Nephron (organoid): ENCODE measurements around the gene ANKRD44.

Experiments used
- H3K27ac Mint-ChIP-seq, 3 experiments: 2 replicates each; pipeline ENCODE4 v1.8.0; 2020; ENCODE audit warnings: mixed read lengths in 3 of 3, mild to moderate bottlenecking in 2 of 3, moderate library complexity in 1 of 3
- H3K27me3 Mint-ChIP-seq: 2 replicates; pipeline ENCODE4 v1.8.0; 2021; ENCODE audit warnings: low read depth, mild to moderate bottlenecking, moderate library complexity, mixed read lengths
- H3K36me3 Mint-ChIP-seq: 2 replicates; pipeline ENCODE4 v1.8.0; 2020; ENCODE audit warnings: low read depth, mixed read lengths
- H3K4me1 Mint-ChIP-seq: 2 replicates; pipeline ENCODE4 v1.8.0; 2020; ENCODE audit warnings: mixed read lengths
- H3K4me3 Mint-ChIP-seq, 3 experiments: 2 replicates each; pipeline ENCODE4 v1.8.0; 2020; ENCODE audit warnings: mild to moderate bottlenecking in 3 of 3, mixed read lengths in 3 of 3, moderate library complexity in 2 of 3
- H3K9me3 Mint-ChIP-seq: 2 replicates; pipeline ENCODE4 v1.8.0; 2020; ENCODE audit warnings: mixed read lengths
- TF ChIP-seq, protein P1 (sequence below), 3 experiments: fragments of 200-600 bp; sonication (generic); IDR thresholded peaks; one replicate each; pipeline ENCODE4 v1.5.0; 2021; ENCODE audit warnings: antibody characterized with exemption in 3 of 3; ENCODE audit not compliant: unreplicated experiment in 3 of 3

ANKRD44 gene

DNA sequence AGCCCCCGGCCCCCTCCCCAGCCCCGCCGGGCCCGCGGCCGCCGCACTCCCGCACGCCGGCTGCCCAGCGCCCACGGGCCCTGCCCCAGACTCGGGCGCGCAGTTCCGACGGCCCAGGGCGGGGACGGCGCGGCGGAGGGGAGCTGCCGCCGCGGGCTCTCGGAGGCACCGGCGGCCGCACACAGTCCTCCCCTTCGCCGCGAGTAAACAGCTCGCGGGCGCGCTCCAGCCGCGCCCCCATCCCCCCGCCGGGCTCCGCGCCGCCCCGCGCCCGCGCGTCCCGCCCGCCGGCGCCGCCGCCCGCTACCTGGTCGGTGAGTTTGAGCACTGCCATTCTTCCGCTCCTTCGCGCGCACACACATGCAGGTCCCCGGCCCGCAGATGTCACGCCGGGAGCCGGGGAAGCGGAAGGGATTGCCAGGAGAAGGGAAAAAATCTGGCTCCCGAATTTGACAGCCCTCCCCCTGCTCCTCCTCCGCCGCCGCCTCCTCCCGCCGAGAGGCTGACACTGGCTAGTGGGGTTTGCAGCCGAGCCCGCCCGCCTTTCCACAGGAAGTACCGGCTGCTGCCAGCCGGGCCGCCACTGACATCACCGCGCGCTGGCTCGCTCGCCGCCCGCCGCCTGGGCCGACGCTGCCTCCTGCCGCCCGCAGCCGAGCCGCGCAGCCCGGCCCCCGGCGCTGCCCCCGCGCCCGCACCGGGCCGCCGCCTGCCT, at the start of gene ANKRD44:
Gene ANKRD44, minus strand, starts transcription at position 510 of the 715 bp plus-strand sequence. Its CDS starts 176 bp downstream, at position 334.
- Mint-ChIP-seq H3K27me3 (peaks cover 24% of the 10 kb centered on the region), H3K27ac (peak within 1 kb of the TSS; percentile 39 to 89 (median 85)), H3K36me3 (no peaks in the 10 kb centered on the region), H3K9me3 (no peaks in the 10 kb centered on the region), H3K4me3 (peak within 1 kb of the TSS; percentile 93 to 98 (median 96)), H3K4me1 (peaks cover 33% of the 10 kb centered on the region)
- TF ChIP-seq, protein P1, sequence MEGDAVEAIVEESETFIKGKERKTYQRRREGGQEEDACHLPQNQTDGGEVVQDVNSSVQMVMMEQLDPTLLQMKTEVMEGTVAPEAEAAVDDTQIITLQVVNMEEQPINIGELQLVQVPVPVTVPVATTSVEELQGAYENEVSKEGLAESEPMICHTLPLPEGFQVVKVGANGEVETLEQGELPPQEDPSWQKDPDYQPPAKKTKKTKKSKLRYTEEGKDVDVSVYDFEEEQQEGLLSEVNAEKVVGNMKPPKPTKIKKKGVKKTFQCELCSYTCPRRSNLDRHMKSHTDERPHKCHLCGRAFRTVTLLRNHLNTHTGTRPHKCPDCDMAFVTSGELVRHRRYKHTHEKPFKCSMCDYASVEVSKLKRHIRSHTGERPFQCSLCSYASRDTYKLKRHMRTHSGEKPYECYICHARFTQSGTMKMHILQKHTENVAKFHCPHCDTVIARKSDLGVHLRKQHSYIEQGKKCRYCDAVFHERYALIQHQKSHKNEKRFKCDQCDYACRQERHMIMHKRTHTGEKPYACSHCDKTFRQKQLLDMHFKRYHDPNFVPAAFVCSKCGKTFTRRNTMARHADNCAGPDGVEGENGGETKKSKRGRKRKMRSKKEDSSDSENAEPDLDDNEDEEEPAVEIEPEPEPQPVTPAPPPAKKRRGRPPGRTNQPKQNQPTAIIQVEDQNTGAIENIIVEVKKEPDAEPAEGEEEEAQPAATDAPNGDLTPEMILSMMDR (IDR thresholded peaks at IDR 0.05; ENCODE audit: unreplicated experiment in 3 of 3): peak; percentile 22 to 34 (median 32)

DNA sequence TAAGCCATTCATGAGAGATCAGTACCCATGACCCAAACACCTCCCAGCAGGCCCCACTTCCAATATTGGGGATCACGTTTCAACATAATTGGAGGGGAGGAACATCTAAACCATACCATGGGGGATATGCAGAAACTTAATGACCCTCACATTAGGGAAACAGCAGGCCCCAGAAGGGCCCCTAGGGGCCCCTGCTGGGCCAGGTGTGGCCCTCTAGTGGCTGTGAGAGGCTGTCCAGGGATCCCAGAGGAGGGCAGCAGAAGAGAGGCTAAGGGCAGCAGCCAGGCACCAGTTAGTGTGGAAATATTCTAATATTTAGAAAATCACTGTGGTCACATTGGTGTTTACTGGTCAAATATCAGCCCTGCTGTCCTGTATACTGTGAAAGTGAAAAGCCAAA, 49.3 kb upstream of the ANKRD44 start:
- Mint-ChIP-seq H3K27me3 (no peaks in the 10 kb centered on the region), H3K36me3 (no peaks in the 10 kb centered on the region), H3K9me3 (no peaks in the 10 kb centered on the region), H3K4me1 (peaks cover 5% of the 10 kb centered on the region), H3K27ac (no peak overlapping the region), H3K4me3 (no peak overlapping the region)
- TF ChIP-seq, protein P1 (IDR thresholded peaks at IDR 0.05; ENCODE audit: unreplicated experiment in 3 of 3): no peak

DNA sequence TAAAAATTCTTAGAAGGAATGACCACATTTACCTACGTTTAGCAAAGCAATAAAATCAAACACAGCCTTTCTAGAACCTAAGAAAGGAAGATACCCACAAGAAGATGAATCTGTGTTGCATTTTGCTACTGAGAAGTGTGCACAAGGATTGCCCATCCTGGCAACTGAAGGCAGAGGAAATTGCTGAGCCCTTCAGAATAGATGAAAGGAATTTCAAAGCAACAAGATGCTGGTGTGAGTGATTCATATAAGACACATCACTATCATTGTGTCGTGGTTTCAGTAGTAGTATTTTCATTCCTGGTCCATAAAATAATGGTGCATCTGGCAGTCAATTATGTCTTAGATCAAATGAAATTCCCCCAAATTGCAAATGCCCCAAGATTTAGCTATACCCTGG, 48.4 kb upstream of the ANKRD44 start:
- Mint-ChIP-seq H3K4me3 (no peak overlapping the region), H3K27ac (no peak overlapping the region), H3K36me3 (no peaks in the 10 kb centered on the region), H3K4me1 (peaks cover 5% of the 10 kb centered on the region), H3K27me3 (no peaks in the 10 kb centered on the region), H3K9me3 (no peaks in the 10 kb centered on the region)
- TF ChIP-seq, protein P1 (IDR thresholded peaks at IDR 0.05; ENCODE audit: unreplicated experiment in 3 of 3): no peak

DNA sequence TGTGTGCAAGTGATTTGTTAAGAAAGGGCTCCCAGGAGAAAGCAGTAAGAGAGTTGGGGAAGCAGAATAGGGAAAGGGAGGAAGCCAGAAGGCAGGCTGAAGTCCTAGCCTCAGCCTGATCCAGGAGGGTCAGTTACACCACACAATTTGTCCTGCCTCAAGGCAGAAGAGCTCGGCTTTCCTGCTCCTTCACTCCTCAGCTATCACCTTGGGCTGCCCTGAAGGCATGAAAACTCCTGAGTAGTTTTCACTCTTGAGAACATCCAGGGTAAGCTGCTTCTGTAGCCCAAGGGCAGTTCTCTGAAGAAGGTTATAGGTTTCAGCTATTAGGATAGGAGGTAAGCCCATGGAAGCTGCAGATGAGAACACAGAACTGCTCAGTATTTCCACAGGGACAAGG, 47.4 kb upstream of the ANKRD44 start:
- Mint-ChIP-seq H3K27me3 (no peaks in the 10 kb centered on the region), H3K36me3 (no peaks in the 10 kb centered on the region), H3K27ac (no peak overlapping the region), H3K9me3 (no peaks in the 10 kb centered on the region), H3K4me1 (peaks cover 5% of the 10 kb centered on the region), H3K4me3 (no peak overlapping the region)
- TF ChIP-seq, protein P1 (IDR thresholded peaks at IDR 0.05; ENCODE audit: unreplicated experiment in 3 of 3): no peak

DNA sequence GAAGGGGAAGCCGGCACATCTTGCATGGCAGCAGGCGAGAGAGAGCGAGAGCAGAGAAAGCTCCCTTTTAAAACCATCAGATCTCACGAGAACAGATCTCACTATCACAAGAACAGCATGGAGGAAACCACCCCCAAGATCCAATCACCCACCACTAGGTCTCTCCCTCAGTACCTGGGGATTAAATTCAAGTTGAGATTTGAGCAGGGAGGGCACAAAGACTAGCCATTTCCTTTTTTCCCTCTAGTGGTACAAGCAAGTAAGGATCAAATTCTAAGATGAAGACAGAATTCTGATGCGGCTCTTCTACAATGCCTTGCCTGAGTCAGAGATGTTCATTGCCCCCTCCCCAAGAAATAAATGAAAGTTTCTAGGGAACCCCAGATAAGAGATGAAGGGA, 45.6 kb upstream of the ANKRD44 start:
- no peaks in the 10 kb centered on the region for H3K36me3 Mint-ChIP-seq
- H3K4me1 Mint-ChIP-seq: peaks cover 5% of the 10 kb centered on the region
- H3K27me3 Mint-ChIP-seq: no peaks in the 10 kb centered on the region
- no peak overlapping the region for H3K4me3 Mint-ChIP-seq
- TF ChIP-seq, protein P1 (IDR thresholded peaks at IDR 0.05; ENCODE audit: unreplicated experiment in 3 of 3): peak; percentile 31 to 41 (median 40)
- H3K27ac Mint-ChIP-seq: peak overlapping the region in 1 of 3 experiments; percentile 16
- no peaks in the 10 kb centered on the region for H3K9me3 Mint-ChIP-seq

DNA sequence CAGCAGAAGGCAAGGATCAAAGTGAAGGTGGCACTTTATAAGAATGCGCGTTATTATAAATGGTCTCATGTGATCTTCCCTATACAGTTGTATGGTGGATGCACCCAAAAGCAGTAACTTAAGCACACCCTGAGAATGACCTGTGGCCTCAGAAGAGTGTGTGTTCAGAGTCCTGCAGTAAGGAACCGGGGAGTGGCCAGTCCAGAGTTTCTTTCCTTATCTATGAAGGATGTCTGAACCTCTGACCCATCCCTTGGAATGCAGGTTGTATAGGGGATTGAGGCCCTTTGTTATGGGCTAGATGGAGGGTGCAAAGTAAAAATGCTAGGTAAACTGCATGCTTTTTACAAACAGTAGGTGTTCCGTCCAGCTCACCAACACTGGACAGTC, 43.6 kb upstream of the ANKRD44 start:
- Mint-ChIP-seq H3K36me3 (no peaks in the 10 kb centered on the region), H3K27me3 (no peaks in the 10 kb centered on the region), H3K9me3 (no peaks in the 10 kb centered on the region), H3K4me1 (peaks cover 5% of the 10 kb centered on the region), H3K27ac (no peak overlapping the region), H3K4me3 (no peak overlapping the region)
- TF ChIP-seq, protein P1 (IDR thresholded peaks at IDR 0.05; ENCODE audit: unreplicated experiment in 3 of 3): no peak
